Keratinocyte (primary cell): Measurements from ENCODE around the gene FRRS1L. TPM values are rescaled to one million over a fixed set of nuclear protein-coding genes. Genes with fewer than 3 reads are reported as not detected.

Experiments
- DNase-seq: peaks from one replicate; pipeline ENCODE4 v3.0.0-alpha.2; 2011; ENCODE audit warnings: low read depth, missing footprints, low spot score
- FAIRE-seq: peaks from 2 replicates; lab custom pipeline; 2011; peaks lifted over from hg19 to GRCh38; lab: Jason Lieb, UNC
- H2AFZ ChIP-seq: 2 replicates; pipeline ENCODE4 v1.6.0; 2012; ENCODE audit warnings: low read length, control low read depth, inconsistent platforms; ENCODE audit not compliant: control insufficient read depth
- H3K27ac ChIP-seq: 2 replicates; pipeline ENCODE4 v1.5.1; 2011; ENCODE audit warnings: low read length; ENCODE audit not compliant: control insufficient read depth, insufficient read depth
- H3K27me3 ChIP-seq: 3 replicates; pipeline ENCODE4 v1.6.0; 2011; ENCODE audit warnings: low read length; ENCODE audit not compliant: control insufficient read depth, insufficient read depth; ENCODE audit errors: extremely low read depth
- H3K36me3 ChIP-seq, 2 experiments: 2 replicates in 1 of 2; 3 replicates in 1 of 2; pipeline ENCODE4 v1.5.1; 2011; ENCODE audit warnings: low read length in 2 of 2, mild to moderate bottlenecking in 1 of 2; ENCODE audit not compliant: control insufficient read depth in 2 of 2, insufficient read depth in 2 of 2; ENCODE audit errors: extremely low read depth in 1 of 2
- H3K4me1 ChIP-seq: 3 replicates; pipeline ENCODE4 v1.5.1; 2011; ENCODE audit warnings: low read length; ENCODE audit not compliant: control insufficient read depth, insufficient read depth; ENCODE audit errors: extremely low read depth
- H3K4me2 ChIP-seq: 3 replicates; pipeline ENCODE4 v1.6.0; 2011; ENCODE audit warnings: low read depth, low read length; ENCODE audit not compliant: control insufficient read depth, insufficient read depth; ENCODE audit errors: extremely low read depth
- H3K4me3 ChIP-seq, 3 experiments: fragments of 200-600 bp in 1 of 3; sonication (generic) in 1 of 3; 2 replicates in 2 of 3; 3 replicates in 1 of 3; pipeline ENCODE4 v1.5.1; 2011 to 2016; ENCODE audit warnings: low read length in 3 of 3, mild to moderate bottlenecking in 3 of 3, control low read depth in 2 of 3, inconsistent platforms in 1 of 3, low read depth in 1 of 3, mixed read lengths in 1 of 3, mixed run types in 1 of 3, moderate library complexity in 1 of 3; ENCODE audit not compliant: control insufficient read depth in 2 of 3, insufficient read depth in 2 of 3; ENCODE audit errors: extremely low read depth in 1 of 3
- H3K79me2 ChIP-seq: 2 replicates; pipeline ENCODE4 v1.6.0; 2012; ENCODE audit warnings: low read length; ENCODE audit not compliant: control insufficient read depth, insufficient read depth
- H3K9ac ChIP-seq: 3 replicates; pipeline ENCODE4 v1.6.0; 2011; ENCODE audit warnings: low read length; ENCODE audit not compliant: control insufficient read depth, insufficient read depth; ENCODE audit errors: extremely low read depth
- H3K9me1 ChIP-seq: 3 replicates; pipeline ENCODE4 v1.6.0; 2011; ENCODE audit warnings: low read length; ENCODE audit not compliant: control insufficient read depth, insufficient read depth; ENCODE audit errors: extremely low read depth
- H3K9me3 ChIP-seq: 2 replicates; pipeline ENCODE4 v1.5.1; 2012; ENCODE audit warnings: low read depth, low read length; ENCODE audit not compliant: control insufficient read depth
- H4K20me1 ChIP-seq: 3 replicates; pipeline ENCODE4 v1.6.0; 2011; ENCODE audit warnings: low read length; ENCODE audit not compliant: control insufficient read depth, insufficient read depth; ENCODE audit errors: extremely low read depth
- CTCF ChIP-seq, 3 experiments: IDR thresholded peaks in 1 of 3; conservative IDR thresholded peaks in 1 of 3; optimal IDR thresholded peaks in 1 of 3; 2 replicates in 2 of 3; 3 replicates in 1 of 3; pipeline versions ENCODE3 to v1.5.1; 2011; ENCODE audit warnings: low read length in 3 of 3, mild to moderate bottlenecking in 3 of 3, moderate library complexity in 2 of 3, control low read depth in 1 of 3, inconsistent platforms in 1 of 3; ENCODE audit not compliant: insufficient read depth in 2 of 3; ENCODE audit errors: extremely low read depth in 1 of 3
- EZH2 ChIP-seq: IDR thresholded peaks from one replicate; pipeline ENCODE4 v1.6.1; 2012; ENCODE audit warnings: inconsistent platforms, mild to moderate bottlenecking, low read length, moderate library complexity
- dilution Hi-C: fragments of 300-500 bp; cut with MboI; formaldehyde crosslinking; loops from one replicate; pipeline ENCODE4 v1.7.0; 2020; ENCODE audit warnings: low sequenced_read_pairs; ENCODE audit not compliant: extremely low pct_ligation_motif_present
- polyA plus RNA-seq, 5 experiments: library from polyadenylated mRNA; depleted of rRNA in 3 of 5; stranded (reverse) in 3 of 5; stranded (forward) in 1 of 5; unstranded in 1 of 5; fragments of >200 nt; gene quantifications; 1 replicate in 1 of 5; 2 replicates in 3 of 5; 3 replicates in 1 of 5; pipeline versions ENCODE4 v1.2.1 to v1.2.3, GENCODE V29; 2011 to 2012; ENCODE audit warnings: missing spikeins in 2 of 5, low read depth in 1 of 5, low replicate concordance in 1 of 5

The FRRS1L gene
- polyA plus RNA-seq, 1 donor (not counting 4 experiments of a cell fraction or from before 2014, with no cell fraction given) = not detected

GRCh38 chr9:109158651-109159050, 8.4 kb downstream of the FRRS1L start:
- Histone ChIP-seq H3K79me2 (no peaks in the 10 kb centered on the region), H4K20me1 (no peaks in the 10 kb centered on the region), H3K4me2 (no peak overlapping the region), H3K9ac (no peak overlapping the region), H3K9me3 (no peaks in the 10 kb centered on the region), H3K9me1 (no peaks in the 10 kb centered on the region), H3K27ac (no peak overlapping the region), H3K4me3 (no peak overlapping the region), H3K27me3 (no peaks in the 10 kb centered on the region), H3K36me3 (no peaks in the 10 kb centered on the region), H3K4me1 (no peaks in the 10 kb centered on the region), H2AFZ (no peak overlapping the region)
- TF ChIP-seq EZH2 (no peak), CTCF (optimal IDR thresholded peaks at IDR 0.05 in 1 of 3, IDR thresholded peaks at IDR 0.05 in 1 of 3, conservative IDR thresholded peaks at IDR 0.05 in 1 of 3; ENCODE audit: extremely low read depth in 1 of 3, insufficient read depth in 2 of 3, low read length in 3 of 3) (no peak)
- dilution Hi-C loops = no loop called here
- FAIRE-seq = no peak
- no peak for DNase-seq

- H3K9me3 ChIP-seq = no peaks in the 10 kb centered on the region
- no peaks in the 10 kb centered on the region for H3K79me2 ChIP-seq
- H3K9ac ChIP-seq = no peak overlapping the region
- no peaks in the 10 kb centered on the region for H3K9me1 ChIP-seq
- TF ChIP-seq EZH2 (no peak), CTCF (optimal IDR thresholded peaks at IDR 0.05 in 1 of 3, IDR thresholded peaks at IDR 0.05 in 1 of 3, conservative IDR thresholded peaks at IDR 0.05 in 1 of 3; ENCODE audit: extremely low read depth in 1 of 3, insufficient read depth in 2 of 3, low read length in 3 of 3) (no peak)
- no peak for DNase-seq
- H3K36me3 ChIP-seq = no peaks in the 10 kb centered on the region
- no peaks in the 10 kb centered on the region for H4K20me1 ChIP-seq
- no peak for FAIRE-seq
- H3K4me2 ChIP-seq = no peak overlapping the region
- H3K27me3 ChIP-seq = no peaks in the 10 kb centered on the region
- dilution Hi-C loops = no loop called here
- no peak overlapping the region for H3K4me3 ChIP-seq
- H2AFZ ChIP-seq = no peak overlapping the region
- H3K4me1 ChIP-seq = no peaks in the 10 kb centered on the region
- no peak overlapping the region for H3K27ac ChIP-seq
Observed at GRCh38 chr9:109156708-109157107, 10.3 kb downstream of the FRRS1L start.
